ENCODE results near the gene C2CD2L.
"Not testable (repeated sequence)": the region's sequence is repeated elsewhere in the genome, so short reads cannot be mapped to it uniquely, and the experiment has no call there.

C2CD2L gene

GRCh38 chr11:119153049-119153818, 46.1 kb downstream of the C2CD2L start:
- no peak for DNase-seq

GRCh38 chr11:119154178-119154577, 47.0 kb downstream of the C2CD2L start:
- no peak for DNase-seq

- DNase-seq: no peak
Observed at GRCh38 chr11:119155733-119156492, 48.8 kb downstream of the C2CD2L start.

GRCh38 chr11:119156496-119156895, 49.4 kb downstream of the C2CD2L start:
- no peak for DNase-seq

GRCh38 chr11:119157063-119157462, 49.9 kb downstream of the C2CD2L start:
- no peak for DNase-seq

- no peak for DNase-seq
Observed at GRCh38 chr11:119158467-119158866, 51.3 kb downstream of the C2CD2L start.

GRCh38 chr11:119160151-119160550, 53.0 kb downstream of the C2CD2L start:
- no peak for DNase-seq

GRCh38 chr11:119161871-119162270, 54.7 kb downstream of the C2CD2L start:
- DNase-seq: no peak

- no peak for DNase-seq
Observed at GRCh38 chr11:119166368-119167076, 59.4 kb downstream of the C2CD2L start.

GRCh38 chr11:119167077-119167458, 59.9 kb downstream of the C2CD2L start:
- not testable (repeated sequence) for DNase-seq

GRCh38 chr11:119167933-119168332, 60.8 kb downstream of the C2CD2L start:
- DNase-seq: no peak
